GM11168 (cell line): ENCODE measurements around the gene TRPV3.
"Not testable (repeated sequence)": the region's sequence is repeated elsewhere in the genome, so short reads cannot be mapped to it uniquely, and the experiment has no call there.

Experiments
- in situ Hi-C: fragments of 300-500 bp; cut with MboI; formaldehyde crosslinking; loops from one replicate; pipeline ENCODE4 v1.12.0; 2022; ENCODE audit warnings: low sequenced_read_pairs; ENCODE audit not compliant: unreplicated experiment

The TRPV3 gene

DNA sequence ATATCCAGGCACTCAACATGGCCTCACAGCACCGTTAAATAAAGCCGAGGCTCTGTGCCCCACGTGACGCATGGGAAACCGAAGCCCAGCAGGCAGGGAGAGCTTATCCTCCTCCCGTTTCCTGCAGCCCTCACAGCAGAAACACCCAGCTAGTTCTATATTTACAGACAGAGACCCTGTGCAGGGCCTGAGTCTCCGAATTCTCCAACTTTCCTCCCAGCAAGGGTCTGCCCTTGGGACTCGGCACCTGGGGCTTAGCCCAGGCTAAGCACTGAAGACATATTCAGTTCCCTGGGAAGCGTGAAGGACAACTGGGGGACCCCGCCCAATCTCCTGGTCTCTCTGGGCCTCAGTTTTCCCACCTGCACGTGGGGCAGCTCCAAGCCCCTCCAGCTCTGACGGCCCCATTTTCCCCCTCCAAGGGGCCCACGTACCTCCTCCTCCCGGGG is 29.2 kb downstream of the TRPV3 start:
- in situ Hi-C loops, result no loop called here

DNA sequence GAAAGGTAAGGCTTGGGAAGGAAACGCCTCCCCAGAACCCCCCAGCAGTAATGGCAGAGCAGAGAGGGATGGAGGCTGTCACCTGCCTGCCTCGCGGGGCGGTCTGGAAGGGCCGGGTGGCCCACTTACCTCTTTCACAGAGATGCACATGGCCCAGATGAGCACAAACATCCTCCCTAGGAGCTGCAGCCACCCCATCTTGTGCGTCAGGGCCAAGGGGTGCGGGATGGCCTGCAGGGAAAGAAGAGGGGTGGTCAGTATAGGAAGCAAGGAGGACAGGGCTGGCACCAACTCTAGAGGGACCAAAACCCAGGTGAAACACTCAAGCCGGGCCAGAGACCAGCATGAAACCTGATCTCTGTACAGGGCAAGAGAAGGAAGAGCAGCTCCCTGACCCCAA is 29.7 kb downstream of the TRPV3 start:
- in situ Hi-C loops, result no loop called here

DNA sequence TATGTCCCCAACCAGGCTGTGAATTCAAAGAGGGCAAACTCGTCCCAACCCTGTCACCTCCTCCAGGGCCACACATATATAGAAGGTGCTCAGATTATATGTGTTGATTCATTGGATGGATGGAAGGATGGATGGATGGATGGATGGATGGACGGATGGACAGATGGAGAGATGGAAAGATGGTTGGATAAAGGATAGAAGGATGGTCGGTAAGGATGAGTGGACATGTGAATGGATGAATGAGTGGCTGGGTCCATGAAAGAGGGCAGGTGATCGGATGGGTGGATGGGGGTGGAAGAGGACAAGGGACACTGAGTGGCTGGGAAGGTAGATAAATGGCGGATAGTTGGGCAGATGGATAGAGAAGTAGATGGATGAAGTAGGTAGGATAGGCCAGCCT is 30.1 kb downstream of the TRPV3 start:
- in situ Hi-C loops, result no loop called here

DNA sequence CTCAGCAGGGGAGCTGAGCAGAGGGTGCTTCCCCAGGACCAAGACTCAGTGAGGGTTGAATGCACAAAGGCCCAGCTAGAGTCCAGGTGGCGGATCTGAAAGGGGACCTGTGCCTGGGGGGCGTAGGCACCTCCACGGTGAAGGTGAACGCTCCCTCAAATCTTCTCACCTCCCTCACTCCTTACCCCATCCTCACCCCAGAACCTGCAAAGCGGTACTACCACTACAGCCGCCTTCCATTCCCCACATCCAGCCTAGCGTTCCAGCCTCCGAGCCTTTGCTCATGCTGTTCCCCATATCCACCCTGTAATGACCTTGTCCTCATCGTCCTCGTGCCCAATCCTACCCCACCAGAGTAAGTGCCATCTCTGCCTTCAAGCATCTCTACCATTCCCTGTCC is 30.6 kb downstream of the TRPV3 start:
- in situ Hi-C loops, result no loop called here

DNA sequence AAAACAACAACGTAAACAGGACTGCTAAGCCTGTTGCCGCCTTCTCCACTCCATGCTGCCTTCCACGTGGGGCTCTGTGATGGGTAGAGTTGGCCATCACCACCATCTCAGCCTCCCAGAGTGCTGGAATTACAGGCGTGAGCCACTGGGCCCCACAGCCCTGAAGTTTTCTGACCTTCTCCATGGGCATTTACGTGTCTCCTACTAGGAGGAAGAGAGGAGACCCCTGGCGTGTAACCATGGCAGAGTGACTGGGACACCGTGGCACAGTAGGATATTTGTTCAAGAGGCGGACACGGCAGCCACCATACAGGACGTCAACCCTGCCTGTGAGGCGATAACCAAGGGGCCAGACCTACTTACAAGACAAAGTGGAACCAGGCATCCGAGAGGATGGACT is 31.1 kb downstream of the TRPV3 start:
- in situ Hi-C loops, result no loop called here

DNA sequence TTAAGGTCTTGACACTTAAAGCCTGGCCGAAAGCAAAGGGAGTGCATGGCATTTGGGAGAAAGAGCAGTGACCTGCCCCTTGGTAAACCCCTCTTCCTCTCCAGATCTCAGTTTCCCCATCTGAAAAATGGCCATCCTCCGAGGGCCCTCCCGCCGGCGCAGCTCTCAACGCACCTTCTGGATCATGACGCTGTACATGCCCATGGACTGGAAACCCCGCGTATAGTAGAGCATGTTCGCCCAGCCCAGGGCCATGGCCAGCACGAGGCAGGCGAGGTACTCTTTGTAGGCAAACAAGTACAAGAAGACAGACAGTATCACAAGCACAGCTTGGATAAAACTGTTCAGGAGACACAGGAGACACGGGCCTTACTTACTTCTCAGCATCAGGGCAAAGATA is 33.6 kb downstream of the TRPV3 start:
- in situ Hi-C loops, result no loop called here

- in situ Hi-C loops, result not testable (repeated sequence)
Measured at GRCh38 chr17:3519472-3519871, 38.1 kb downstream of the TRPV3 start.

DNA sequence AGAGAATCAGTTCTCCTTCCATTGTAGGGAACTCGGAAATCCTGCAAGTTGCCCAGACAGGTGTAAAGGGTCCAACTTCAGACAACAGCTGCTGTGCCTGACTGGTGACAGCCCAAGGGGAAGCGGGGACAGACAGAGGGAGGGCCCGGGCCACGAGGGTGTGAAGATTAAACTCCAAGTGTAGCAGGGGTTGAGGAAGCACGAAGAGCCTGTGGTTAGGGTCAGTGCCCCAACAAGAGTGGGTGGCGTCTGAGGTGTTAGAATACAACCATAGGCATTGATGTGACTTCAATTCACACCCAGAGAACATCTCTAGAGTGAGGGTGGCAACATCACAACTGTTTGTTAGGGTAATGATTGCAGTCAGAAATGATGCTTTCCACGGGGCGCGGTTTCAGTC is 42.7 kb downstream of the TRPV3 start:
- in situ Hi-C loops, result no loop called here

GRCh38 chr17:3514167-3514566 is 43.4 kb downstream of the TRPV3 start:
- in situ Hi-C loops, result not testable (repeated sequence)

- in situ Hi-C loops, result no loop called here
Measured at GRCh38 chr17:3513305-3514035, 44.1 kb downstream of the TRPV3 start.

- in situ Hi-C loops, result no loop called here
Measured at GRCh38 chr17:3512505-3513171, 45.0 kb downstream of the TRPV3 start.

DNA sequence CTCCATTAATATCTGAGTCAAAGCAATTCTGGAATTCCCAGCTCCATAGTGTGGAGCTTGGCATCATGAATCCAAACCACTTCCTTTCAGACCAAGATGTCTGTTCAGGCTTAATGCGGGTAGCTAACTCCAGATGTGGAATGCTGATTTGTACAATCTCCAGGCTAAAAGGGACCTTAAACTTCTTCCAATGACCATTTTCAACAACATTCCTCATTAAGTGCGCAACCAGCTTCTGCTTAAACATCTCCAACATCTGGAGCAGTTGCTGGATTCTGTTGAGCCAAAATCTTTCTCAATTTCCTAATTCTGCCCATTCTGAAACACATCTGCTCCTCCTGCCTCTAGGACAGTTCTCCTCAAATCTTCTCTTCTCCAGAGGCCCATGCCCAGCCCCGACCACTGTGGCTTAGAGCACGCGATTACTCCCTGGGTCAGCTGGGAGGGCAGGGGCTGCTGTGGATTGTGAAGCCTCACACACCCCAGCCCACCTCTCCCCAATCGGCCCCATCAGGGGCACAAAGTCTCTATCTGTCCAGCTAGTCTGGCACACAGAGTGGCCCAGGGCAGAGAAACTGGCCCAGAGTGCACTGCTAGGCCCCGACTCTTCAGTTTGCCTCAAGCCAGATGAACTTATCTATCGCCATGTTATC is 45.6 kb downstream of the TRPV3 start:
- in situ Hi-C loops, result no loop called here

DNA sequence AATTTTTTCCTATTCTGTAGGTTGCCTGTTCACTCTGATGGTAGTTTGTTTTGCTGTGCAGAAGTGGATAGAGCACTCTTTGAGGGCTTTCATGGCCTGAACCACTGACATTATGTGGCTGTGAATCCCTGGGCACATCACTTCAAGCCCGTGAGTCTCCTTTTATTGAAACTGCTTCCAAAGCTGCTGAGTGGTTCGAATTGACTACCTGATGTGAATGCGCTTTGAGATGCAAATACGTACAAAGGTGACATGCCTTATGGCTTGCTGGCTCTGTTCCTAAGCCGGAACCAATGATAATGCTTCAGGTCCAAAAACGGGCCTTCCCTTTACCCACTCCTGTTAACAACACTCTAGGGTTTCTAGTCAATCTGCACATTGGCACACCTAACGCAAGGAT is 47.5 kb downstream of the TRPV3 start:
- in situ Hi-C loops, result no loop called here

DNA sequence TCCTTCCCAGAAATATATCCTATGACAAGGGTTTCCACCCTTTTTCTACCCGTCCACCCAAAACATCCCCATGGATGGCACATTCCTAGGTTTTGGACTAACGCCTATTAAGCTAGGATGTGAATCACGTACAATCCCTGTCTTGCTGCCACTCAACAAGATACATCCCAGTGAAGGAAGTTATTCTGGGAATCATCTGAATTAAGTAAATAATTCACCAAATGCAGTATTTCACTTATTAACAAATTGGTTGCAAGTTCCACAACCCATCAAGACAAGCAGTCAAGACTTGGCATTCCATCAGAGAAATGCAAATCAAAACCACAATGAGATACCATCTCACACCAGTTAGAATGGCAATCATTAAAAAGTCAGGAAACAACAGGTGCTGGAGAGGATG is 49.7 kb downstream of the TRPV3 start:
- in situ Hi-C loops, result no loop called here

GRCh38 chr17:3507071-3507470 is 50.5 kb downstream of the TRPV3 start:
- in situ Hi-C loops, result no loop called here

DNA sequence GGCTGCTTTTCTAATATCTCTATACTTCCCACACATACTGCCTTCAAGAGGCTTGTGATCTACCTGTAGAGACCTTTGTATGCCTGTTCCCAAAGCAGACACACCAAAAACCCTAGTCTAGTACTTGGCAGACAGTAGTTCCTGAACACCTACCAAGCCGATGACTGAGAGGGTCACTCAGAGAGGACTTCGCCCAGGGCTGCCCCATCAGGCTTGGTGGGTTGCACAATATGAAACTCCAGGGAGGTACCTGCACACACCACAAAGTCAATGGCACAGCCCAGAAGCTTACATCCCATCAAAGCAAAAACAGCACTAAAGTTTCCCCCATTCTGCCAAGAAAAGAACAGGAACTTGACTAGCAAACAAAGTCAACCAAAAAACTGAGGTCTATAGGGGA is 51.6 kb downstream of the TRPV3 start:
- in situ Hi-C loops, result no loop called here

DNA sequence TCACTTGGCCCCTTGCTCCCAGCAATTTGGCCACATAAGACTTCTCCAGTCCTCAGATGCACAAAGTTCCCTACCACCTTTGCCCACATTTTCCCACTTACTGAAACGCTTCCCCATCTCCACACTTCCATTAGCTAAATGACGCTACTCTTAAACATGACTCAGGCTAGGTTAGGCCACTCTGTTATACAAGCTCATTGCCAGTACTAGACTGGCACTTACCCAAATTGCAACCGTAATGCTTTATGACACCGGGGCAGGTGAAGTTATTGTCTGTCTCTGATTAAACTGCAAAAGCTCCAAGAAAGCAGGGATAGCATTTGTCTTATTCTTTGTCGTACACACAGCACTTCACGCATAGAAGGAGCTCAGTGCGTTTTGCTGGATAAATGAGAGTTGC is 52.6 kb downstream of the TRPV3 start:
- in situ Hi-C loops, result no loop called here

GRCh38 chr17:3503285-3503684 is 54.3 kb downstream of the TRPV3 start:
- in situ Hi-C loops, result no loop called here

DNA sequence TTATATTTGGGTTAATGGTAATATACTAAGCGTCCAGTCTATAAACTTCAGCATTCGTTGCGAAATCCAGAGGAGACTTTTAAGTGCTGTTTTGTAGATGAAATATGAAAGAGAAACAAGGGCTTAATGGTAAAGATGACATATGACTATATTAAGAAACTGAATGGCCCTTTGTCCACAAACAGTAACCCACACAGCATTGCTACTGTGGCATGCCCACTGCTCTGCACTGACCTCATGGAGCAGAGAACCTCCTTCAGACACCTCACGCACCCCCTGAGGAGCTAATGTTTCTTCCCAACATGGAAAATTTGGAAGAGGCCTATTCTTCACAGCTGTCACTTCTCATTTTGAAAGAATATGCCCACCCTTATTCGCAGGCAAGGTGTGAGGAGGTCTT is 55.1 kb downstream of the TRPV3 start:
- in situ Hi-C loops, result no loop called here

GRCh38 chr17:3501344-3501743 is 56.3 kb downstream of the TRPV3 start:
- in situ Hi-C loops, result no loop called here

- in situ Hi-C loops, result no loop called here
Measured at GRCh38 chr17:3497101-3497500, 60.5 kb downstream of the TRPV3 start.
